K562 (cell line): ENCODE data around the gene ABCC5. TPM values are rescaled to one million over a fixed set of nuclear protein-coding genes. Genes with fewer than 3 reads are reported as not detected.
A peak's percentile ranks its signal among the peaks of the same experiment; 100 is the strongest.

Experiments
- ATAC-seq: fragments of 200-7000 bp; cut with Tn5 transposase; 3 replicates; pipeline ENCODE4 v1.9.1; 2020; ENCODE audit warnings: moderate library complexity
- BruUV-seq: library from RNA; stranded (reverse); fragments of 400-500 nt; replicated peaks from 2 replicates; lab custom pipeline; 2021; lab: Mats Ljungman, UMichigan
- CTCF ChIA-PET: fragments of 300-600 bp; formaldehyde crosslinking; extraction: SDS; loops from one replicate; lab custom pipeline; 2021; ENCODE audit warnings: low intra/inter-chr PET ratio; lab: Yijun Ruan, JAX
- POLR2A ChIA-PET: fragments of 300-600, 350-650 bp; sonication (Branson Sonifier 250); formaldehyde crosslinking; extraction: SDS; loops from one replicate; lab custom pipeline; 2021; ENCODE audit warnings: antibody characterized with exemption, inconsistent platforms; lab: Yijun Ruan, JAX
- DNase-seq, 4 experiments: peaks; one replicate each; pipeline versions ENCODE4 v3.0.0 to v3.0.0-alpha.2; 2011 to 2018; ENCODE audit warnings: low spot score in 3 of 4, mixed read lengths in 3 of 4; ENCODE audit errors: extremely low read depth in 1 of 4
- FAIRE-seq: peaks from 2 replicates; lab custom pipeline; 2011; peaks lifted over from hg19 to GRCh38; lab: Jason Lieb, UNC
- H2AFZ ChIP-seq: 2 replicates; pipeline ENCODE4 v1.6.0; 2011; ENCODE audit warnings: low read depth, low read length, control low read depth, inconsistent platforms
- H3K27ac ChIP-seq: fragments of 200-600 bp; 3 replicates; pipeline ENCODE4 v1.8.0; 2011; ENCODE audit warnings: low read depth, mild to moderate bottlenecking, control low read depth, inconsistent platforms, low read length, moderate library complexity, mixed read lengths; ENCODE audit errors: extremely low read depth
- H3K27me3 ChIP-seq, 2 experiments: fragments of 300-600 bp in 1 of 2; 2 replicates in 1 of 2; 3 replicates in 1 of 2; pipeline versions ENCODE4 v1.6.0 to v1.8.0; 2011; ENCODE audit warnings: inconsistent platforms in 2 of 2, low read length in 2 of 2, mild to moderate bottlenecking in 1 of 2, mixed read lengths in 1 of 2, moderate library complexity in 1 of 2; ENCODE audit not compliant: control insufficient read depth in 2 of 2, insufficient read depth in 2 of 2
- H3K36me3 ChIP-seq: fragments of 300-600 bp; 3 replicates; pipeline ENCODE4 v1.8.0; 2011; ENCODE audit warnings: mild to moderate bottlenecking, low read length, inconsistent platforms; ENCODE audit not compliant: control insufficient read depth, insufficient read depth
- H3K4me1 ChIP-seq, 2 experiments: fragments of 200-600 bp in 1 of 2; replicated peaks in 1 of 2; 2 replicates in 1 of 2; 3 replicates in 1 of 2; pipeline versions ENCODE4 v1.5.1 to v1.8.0; 2011; ENCODE audit warnings: inconsistent platforms in 2 of 2, low read length in 2 of 2, mild to moderate bottlenecking in 1 of 2, mixed read lengths in 1 of 2, moderate library complexity in 1 of 2; ENCODE audit not compliant: control insufficient read depth in 2 of 2, insufficient read depth in 2 of 2
- H3K4me2 ChIP-seq: 2 replicates; pipeline ENCODE4 v1.6.1; 2011; ENCODE audit warnings: low read length, control low read depth, inconsistent platforms, mixed read lengths; ENCODE audit not compliant: insufficient read depth
- H3K4me3 ChIP-seq: fragments of 200-600 bp; sonication (generic), shearing (Covaris generic); 2 replicates; pipeline ENCODE4 v1.5.1; 2016; ENCODE audit warnings: control low read depth, inconsistent platforms
- H3K79me2 ChIP-seq: fragments of 200-600 bp; 3 replicates; pipeline ENCODE4 v1.8.0; 2011; ENCODE audit warnings: low read length, inconsistent platforms; ENCODE audit not compliant: control insufficient read depth, insufficient read depth
- H3K9ac ChIP-seq, 2 experiments: 2 replicates each; pipeline versions ENCODE4 v1.6.0 to v1.6.1; 2011; ENCODE audit warnings: low read depth in 2 of 2, low read length in 2 of 2, control low read depth in 1 of 2, inconsistent platforms in 1 of 2, mild to moderate bottlenecking in 1 of 2, mixed read lengths in 1 of 2; ENCODE audit not compliant: insufficient read depth in 1 of 2
- H3K9me1 ChIP-seq: one replicate; pipeline ENCODE4 v1.6.0; 2011; ENCODE audit warnings: inconsistent platforms, mild to moderate bottlenecking, low read length, moderate library complexity; ENCODE audit not compliant: control insufficient read depth, insufficient read depth
- H3K9me3 ChIP-seq: replicated peaks from 2 replicates; pipeline ENCODE4 v1.5.1; 2011; ENCODE audit warnings: low read depth, low read length, inconsistent platforms; ENCODE audit not compliant: control insufficient read depth, insufficient read depth
- H4K20me1 ChIP-seq: replicated peaks from 2 replicates; pipeline ENCODE4 v1.6.1; 2011; ENCODE audit warnings: low read length, inconsistent platforms, mixed read lengths; ENCODE audit not compliant: control insufficient read depth, insufficient read depth
- ARID2 ChIP-seq: fragments of 450-650 bp; IDR thresholded peaks from 2 replicates; pipeline ENCODE4 v1.6.1; 2017; ENCODE audit warnings: antibody characterized with exemption, mild to moderate bottlenecking
- CAMTA2 ChIP-seq: fragments of 250-450 bp; sonication (Bioruptor Pico); conservative IDR thresholded peaks from 2 replicates; pipeline ENCODE4 v1.5.1; 2022
- HDAC1 ChIP-seq, 2 experiments: fragments of 450-650 bp; IDR thresholded peaks; 2 replicates each; pipeline ENCODE4 v1.6.1; 2016 to 2017; ENCODE audit warnings: inconsistent platforms in 1 of 2, mild to moderate bottlenecking in 1 of 2, moderate library complexity in 1 of 2
- KAT7 ChIP-seq: sonication (generic); formaldehyde crosslinking; IDR thresholded peaks from 2 replicates; pipeline ENCODE4 v1.8.0; 2022; ENCODE audit warnings: missing genetic modification reagents, mild to moderate bottlenecking, borderline replicate concordance
- MYC ChIP-seq, 2 experiments: fragments of 250-450 bp in 1 of 2; sonication (Bioruptor Pico) in 1 of 2; IDR thresholded peaks; 2 replicates each; pipeline versions ENCODE4 v1.5.1 to v1.6.1; 2012 to 2021; ENCODE audit warnings: low read depth in 2 of 2, borderline replicate concordance in 1 of 2, improper control_type of control experiment in 1 of 2, low read length in 1 of 2, mild to moderate bottlenecking in 1 of 2, moderate library complexity in 1 of 2
- NCOR1 ChIP-seq: fragments of 450-650 bp; IDR thresholded peaks from 2 replicates; pipeline ENCODE4 v1.6.1; 2016; ENCODE audit warnings: mild to moderate bottlenecking, moderate library complexity
- POLR2AphosphoS5 ChIP-seq: IDR thresholded peaks from 2 replicates; pipeline ENCODE4 v1.6.1; 2011; ENCODE audit warnings: mild to moderate bottlenecking, low read depth, low read length, moderate library complexity; ENCODE audit not compliant: control insufficient read depth, insufficient read depth
- RCOR1 ChIP-seq, 2 experiments: IDR thresholded peaks; 2 replicates each; pipeline ENCODE4 v1.6.1; 2012; ENCODE audit warnings: low read depth in 2 of 2, low read length in 2 of 2, borderline replicate concordance in 1 of 2, improper control_type of control experiment in 1 of 2
- TRIM24 ChIP-seq, 2 experiments: fragments of 450-650 bp; IDR thresholded peaks; 2 replicates each; pipeline ENCODE4 v1.6.1; 2016
- ZNF134 ChIP-seq: fragments of 250-450 bp; sonication (Bioruptor Pico); conservative IDR thresholded peaks from 2 replicates; pipeline ENCODE4 v1.4.0; 2020
- ZNF212 ChIP-seq: fragments of 450-650 bp; formaldehyde crosslinking; IDR thresholded peaks from 2 replicates; pipeline ENCODE4 v1.4.0; 2020; ENCODE audit warnings: mild to moderate bottlenecking
- ZNF316 ChIP-seq: fragments of 450-650 bp; IDR thresholded peaks from 2 replicates; pipeline ENCODE4 v1.6.1; 2016
- WGBS: fragments of 100-300 bp; shearing (Covaris generic); methylation state at CpG from one replicate; pipeline ENCODE4 v1.1.6; 2016; ENCODE audit warnings: low coverage, mixed read lengths; ENCODE audit not compliant: insufficient coverage; ENCODE audit errors: missing lambda C conversion rate; 5-methylcytosine and 5-hydroxymethylcytosine counted together
- in situ Hi-C: fragments of 300-500 bp; cut with MboI; formaldehyde crosslinking; loops from 4 replicates; pipeline ENCODE4 v1.15.0; 2018; ENCODE audit warnings: inconsistent platforms, mixed read lengths
- intact Hi-C: fragments of 100-400 bp; cut with micrococcal nuclease; formaldehyde crosslinking; loops from 2 replicates; pipeline ENCODE4 v1.14.2; 2022
- polyA plus RNA-seq, 8 experiments: library from polyadenylated mRNA; depleted of rRNA in 4 of 8; stranded (reverse) in 5 of 8; unstranded in 3 of 8; fragments of >200 nt; fragmentation: Nextera tagmentation in 2 of 8; fragmentation: Illumina TruSeq in 1 of 8; extraction: Ambion mirVana in 2 of 8; extraction: Trizol in 1 of 8; gene quantifications; 2 replicates each; pipeline versions ENCODE4 v1.2.1 to v1.2.3, GENCODE V29; 2011 to 2014; ENCODE audit warnings: inconsistent platforms in 1 of 8, missing spikeins in 1 of 8
- total RNA-seq, 7 experiments: library from RNA; depleted of rRNA in 6 of 7; stranded (reverse); fragments of >200 nt in 6 of 7; fragmentation: Illumina TruSeq in 2 of 7; extraction: Trizol in 2 of 7; gene quantifications; 2 replicates each; pipeline versions ENCODE4 v1.2.1 to v1.2.3, GENCODE V29; 2011 to 2021; ENCODE audit warnings: low replicate concordance in 1 of 7
- TF ChIP-seq, protein P1 (sequence below): fragments of 450-650 bp; IDR thresholded peaks from 2 replicates; pipeline ENCODE4 v1.7.1; 2018; ENCODE audit warnings: mild to moderate bottlenecking, low read depth; ENCODE audit not compliant: partially characterized antibody
- TF ChIP-seq, protein P2 (sequence below): fragments of 250-450 bp; sonication (Bioruptor Pico); IDR thresholded peaks from 2 replicates; pipeline ENCODE4 v1.8.0; 2021; ENCODE audit warnings: mild to moderate bottlenecking, moderate library complexity
- TF ChIP-seq, protein P3 (sequence below): fragments of 450-650 bp; IDR thresholded peaks from 2 replicates; pipeline ENCODE4 v1.6.1; 2016; ENCODE audit warnings: low read depth, mild to moderate bottlenecking, moderate library complexity

ABCC5 gene
- total and polyA plus RNA-seq, 9 of the 15 experiments (the other 6 are each of a cell fraction or from before 2014, with no cell fraction given) = 22.0 to 53.0 (median 41.9) TPM

DNA sequence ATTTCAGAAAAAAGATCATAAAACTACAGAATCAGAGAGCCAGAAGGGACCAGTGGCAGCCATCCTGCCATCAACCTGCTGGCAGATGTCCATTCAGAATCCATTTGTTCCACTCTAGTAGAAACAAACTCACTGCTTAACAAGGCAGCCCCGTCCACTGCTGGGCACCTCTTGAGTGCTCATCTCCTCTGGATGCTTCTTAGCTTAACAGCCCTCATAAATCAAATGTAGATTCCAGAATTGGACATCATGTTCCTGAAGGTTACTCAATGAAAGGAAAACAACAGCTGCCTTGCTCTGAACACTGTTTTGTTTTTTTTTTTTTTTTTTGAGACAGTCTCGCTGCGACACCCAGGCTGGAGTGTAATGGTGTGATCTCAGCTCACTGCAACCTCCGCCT lies 37.3 kb downstream of the ABCC5 start (continued):
- TF ChIP-seq ZNF134 (CRISPR knock-in tag) (no peak), KAT7 (CRISPR knock-in tag) (no peak), CAMTA2 (CRISPR knock-in tag) (no peak)

DNA sequence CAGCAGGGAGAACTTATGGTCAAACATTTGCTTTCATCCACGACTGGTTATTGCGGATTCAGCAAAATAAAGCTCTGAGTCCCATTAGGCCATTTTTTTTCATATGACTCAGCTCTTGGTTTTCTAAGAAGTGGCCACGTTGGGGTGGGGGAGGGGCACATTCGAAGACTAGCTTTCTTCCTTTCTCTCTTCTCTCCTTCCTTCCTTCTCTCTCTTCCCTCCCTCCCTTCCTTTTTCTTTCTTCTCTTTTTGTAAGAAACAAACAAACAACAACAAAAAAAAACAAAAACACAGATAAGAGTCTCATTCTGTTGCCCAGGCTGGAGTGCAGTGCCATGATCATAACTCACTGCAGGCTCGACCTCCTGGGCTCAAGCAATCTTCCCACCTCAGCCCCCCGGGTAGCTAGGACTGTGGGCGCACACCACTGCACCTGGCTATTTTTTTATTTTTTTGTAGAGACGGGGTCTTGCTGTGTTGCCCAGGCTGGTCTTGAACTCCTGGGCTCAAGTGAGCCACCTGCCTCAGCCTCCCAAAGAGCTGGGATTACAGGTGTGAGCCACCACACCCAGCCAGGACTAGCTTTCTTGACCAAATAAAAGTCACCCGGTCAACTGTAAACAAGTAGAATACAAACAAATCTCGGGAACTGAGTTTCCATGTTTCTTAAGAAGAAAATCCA lies 41.6 kb downstream of the ABCC5 start:
- intact Hi-C loops = loop anchor here (2.0 kb wide), 1 partner anchor 41 kb away; the partner anchor contains the start of gene ABCC5
- H3K36me3 ChIP-seq = peaks cover 64% of the 10 kb centered on the region
- TF ChIP-seq POLR2AphosphoS5 (peak; percentile 25; the same call in 1 of the 2 replicates), KAT7 (CRISPR knock-in tag) (no peak), ZNF212 (CRISPR knock-in tag) (no peak), MYC (IDR thresholded peaks at IDR 0.05; ENCODE audit: low read depth, low read length) (peak; percentile 84), MYC (CRISPR knock-in tag; IDR thresholded peaks at IDR 0.05; ENCODE audit: borderline replicate concordance, low read depth) (no peak), TRIM24 (IDR thresholded peaks at IDR 0.05) (peak; percentile 91 to 92), ARID2 (0 out of 2 replicates have a peak, but pooled peaks have one; percentile 13), RCOR1 (IDR thresholded peaks at IDR 0.05; ENCODE audit: borderline replicate concordance in 1 of 2, low read depth in 2 of 2, low read length in 2 of 2) (0 out of 4 replicates have a peak, but pooled peaks of 1 of the 2 experiments have one; percentile 37), NCOR1 (peak; percentile 57; the same call in 1 of the 2 replicates), ZNF316 (peak; percentile 100), HDAC1 (IDR thresholded peaks at IDR 0.05) (peak in 1 of 2 experiments; percentile 82; a peak in 2 of 4 replicates)
- TF ChIP-seq, protein P1, sequence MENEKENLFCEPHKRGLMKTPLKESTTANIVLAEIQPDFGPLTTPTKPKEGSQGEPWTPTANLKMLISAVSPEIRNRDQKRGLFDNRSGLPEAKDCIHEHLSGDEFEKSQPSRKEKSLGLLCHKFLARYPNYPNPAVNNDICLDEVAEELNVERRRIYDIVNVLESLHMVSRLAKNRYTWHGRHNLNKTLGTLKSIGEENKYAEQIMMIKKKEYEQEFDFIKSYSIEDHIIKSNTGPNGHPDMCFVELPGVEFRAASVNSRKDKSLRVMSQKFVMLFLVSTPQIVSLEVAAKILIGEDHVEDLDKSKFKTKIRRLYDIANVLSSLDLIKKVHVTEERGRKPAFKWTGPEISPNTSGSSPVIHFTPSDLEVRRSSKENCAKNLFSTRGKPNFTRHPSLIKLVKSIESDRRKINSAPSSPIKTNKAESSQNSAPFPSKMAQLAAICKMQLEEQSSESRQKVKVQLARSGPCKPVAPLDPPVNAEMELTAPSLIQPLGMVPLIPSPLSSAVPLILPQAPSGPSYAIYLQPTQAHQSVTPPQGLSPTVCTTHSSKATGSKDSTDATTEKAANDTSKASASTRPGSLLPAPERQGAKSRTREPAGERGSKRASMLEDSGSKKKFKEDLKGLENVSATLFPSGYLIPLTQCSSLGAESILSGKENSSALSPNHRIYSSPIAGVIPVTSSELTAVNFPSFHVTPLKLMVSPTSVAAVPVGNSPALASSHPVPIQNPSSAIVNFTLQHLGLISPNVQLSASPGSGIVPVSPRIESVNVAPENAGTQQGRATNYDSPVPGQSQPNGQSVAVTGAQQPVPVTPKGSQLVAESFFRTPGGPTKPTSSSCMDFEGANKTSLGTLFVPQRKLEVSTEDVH = peak; percentile 36
- TF ChIP-seq, protein P2, sequence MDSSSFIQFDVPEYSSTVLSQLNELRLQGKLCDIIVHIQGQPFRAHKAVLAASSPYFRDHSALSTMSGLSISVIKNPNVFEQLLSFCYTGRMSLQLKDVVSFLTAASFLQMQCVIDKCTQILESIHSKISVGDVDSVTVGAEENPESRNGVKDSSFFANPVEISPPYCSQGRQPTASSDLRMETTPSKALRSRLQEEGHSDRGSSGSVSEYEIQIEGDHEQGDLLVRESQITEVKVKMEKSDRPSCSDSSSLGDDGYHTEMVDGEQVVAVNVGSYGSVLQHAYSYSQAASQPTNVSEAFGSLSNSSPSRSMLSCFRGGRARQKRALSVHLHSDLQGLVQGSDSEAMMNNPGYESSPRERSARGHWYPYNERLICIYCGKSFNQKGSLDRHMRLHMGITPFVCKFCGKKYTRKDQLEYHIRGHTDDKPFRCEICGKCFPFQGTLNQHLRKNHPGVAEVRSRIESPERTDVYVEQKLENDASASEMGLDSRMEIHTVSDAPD (CRISPR knock-in tag) = 0 out of 2 replicates have a peak, but pooled peaks have one; percentile 11
- TF ChIP-seq, protein P3, sequence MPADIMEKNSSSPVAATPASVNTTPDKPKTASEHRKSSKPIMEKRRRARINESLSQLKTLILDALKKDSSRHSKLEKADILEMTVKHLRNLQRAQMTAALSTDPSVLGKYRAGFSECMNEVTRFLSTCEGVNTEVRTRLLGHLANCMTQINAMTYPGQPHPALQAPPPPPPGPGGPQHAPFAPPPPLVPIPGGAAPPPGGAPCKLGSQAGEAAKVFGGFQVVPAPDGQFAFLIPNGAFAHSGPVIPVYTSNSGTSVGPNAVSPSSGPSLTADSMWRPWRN = no peak; the same call in 1 of the 2 replicates

More for the DNA sequence above, 41.6 kb downstream of the ABCC5 start:
- peak; percentile 72 for ATAC-seq
- peak; percentile 95 for FAIRE-seq
- H3K79me2 ChIP-seq = no peaks in the 10 kb centered on the region; the same call in 2 of the 3 replicates
- peak overlapping the region; percentile 47 for H3K4me2 ChIP-seq
- CTCF ChIA-PET = no interaction called here
- H3K27me3 ChIP-seq = no peaks in the 10 kb centered on the region
- H3K9me3 ChIP-seq = no peaks in the 10 kb centered on the region
- peaks cover 6 to 23% of the 10 kb centered on the region in 2 experiments; a peak in 4 of 5 replicates for H3K4me1 ChIP-seq
- H3K27ac ChIP-seq = peak overlapping the region; percentile 75
- no TSS peak for BruUV-seq
- in situ Hi-C loops = no loop called here
- H2AFZ ChIP-seq = peak overlapping the region; percentile 91
- no peaks in the 10 kb centered on the region for H3K9me1 ChIP-seq
- H4K20me1 ChIP-seq = no peaks in the 10 kb centered on the region
- DNase-seq = peak in 3 of 4 experiments; percentile 35 to 85 (median 71)
- H3K4me3 ChIP-seq = no peak overlapping the region
- H3K9ac ChIP-seq = peak overlapping the region in 1 of 2 experiments; percentile 52; a peak in 2 of 4 replicates
- 35% methylated on average over 10 of the region's 10 CpGs for WGBS
- POLR2A ChIA-PET = interaction anchor here (1.8 to 2.1 kb wide), 2 partner anchors 12 to 22 kb away, joined by 3 to 12 read pairs; no protein-coding TSS in a partner anchor
